HCT116 (cell line): ENCODE data around the gene MEIS2. TPM values are rescaled to one million over a fixed set of nuclear protein-coding genes. Genes with fewer than 3 reads are reported as not detected.

Experiments
- ATAC-seq: fragments of 200-7000 bp; cut with Tn5 transposase; 2 replicates; pipeline ENCODE4 v1.9.1; 2020; ENCODE audit warnings: mild to moderate bottlenecking, moderate library complexity
- BruUV-seq: library from RNA; stranded (reverse); fragments of 400-500 nt; replicated peaks from 2 replicates; lab custom pipeline; 2021; lab: Mats Ljungman, UMichigan
- CTCF ChIA-PET: fragments of 300-600 bp; sonication (Branson Sonifier 250); formaldehyde crosslinking; loops from one replicate; lab custom pipeline; 2021; ENCODE audit warnings: antibody characterized with exemption; lab: Charles Lee
- POLR2A ChIA-PET: fragments of 300-600, 350-600 bp; sonication (Branson Sonifier 250); formaldehyde crosslinking; loops from one replicate; lab custom pipeline; 2021; ENCODE audit warnings: antibody characterized with exemption; lab: Charles Lee
- RAD21 ChIA-PET, 2 experiments: fragments of 300-600 bp; sonication (Branson Sonifier 250); formaldehyde crosslinking; loops; one replicate each; lab custom pipeline; 2023; ENCODE audit warnings: low total read pairs in 2 of 2; ENCODE audit not compliant: uncharacterized antibody in 2 of 2, unreplicated experiment in 2 of 2, low non-redundant PET in 1 of 2; lab: Charles Lee
- DNase-seq: peaks from one replicate; pipeline ENCODE4 v3.0.0-alpha.2; 2010; ENCODE audit warnings: low read depth, low spot score
- H2AFZ ChIP-seq: fragments of 200-600 bp; shearing (Covaris generic), sonication (generic); 2 replicates; pipeline ENCODE4 v1.6.1; 2017; ENCODE audit warnings: low read depth, mixed run types, mixed read lengths, antibody characterized with exemption, low read length; ENCODE audit not compliant: poor library complexity, severe bottlenecking
- H3K27ac ChIP-seq: 2 replicates; pipeline ENCODE4 v1.5.1; 2012; ENCODE audit warnings: low read depth, low read length
- H3K27me3 ChIP-seq: fragments of 200-600 bp; sonication (generic); 2 replicates; pipeline ENCODE4 v1.6.1; 2016; ENCODE audit warnings: mixed run types, low read length, mixed read lengths; ENCODE audit not compliant: insufficient read depth
- H3K36me3 ChIP-seq, 2 experiments: fragments of 200-500 bp in 1 of 2; fragments of 200-600 bp in 1 of 2; sonication (Bioruptor generic) in 1 of 2; sonication (generic) in 1 of 2; 2 replicates each; pipeline versions ENCODE4 v1.5.1 to v1.6.1; 2014 to 2016; ENCODE audit warnings: low read length in 2 of 2, inconsistent platforms in 1 of 2, mixed read lengths in 1 of 2, mixed run types in 1 of 2; ENCODE audit not compliant: insufficient read depth in 2 of 2, control insufficient read depth in 1 of 2
- H3K4me1 ChIP-seq, 2 experiments: fragments of 200-600 bp in 1 of 2; sonication (generic) in 1 of 2; 2 replicates each; pipeline versions ENCODE4 v1.5.1 to v1.6.1; 2012 to 2017; ENCODE audit warnings: low read length in 2 of 2, inconsistent platforms in 1 of 2, mild to moderate bottlenecking in 1 of 2, mixed read lengths in 1 of 2, mixed run types in 1 of 2, moderate library complexity in 1 of 2; ENCODE audit not compliant: insufficient read depth in 2 of 2, control insufficient read depth in 1 of 2
- H3K4me2 ChIP-seq: fragments of 200-600 bp; sonication (generic); 2 replicates; pipeline ENCODE4 v1.6.1; 2017; ENCODE audit warnings: mixed run types, low read length, mixed read lengths
- H3K4me3 ChIP-seq, 2 experiments: fragments of 200-600 bp in 1 of 2; sonication (generic) in 1 of 2; replicated peaks in 1 of 2; 2 replicates each; pipeline ENCODE4 v1.5.1; 2011 to 2016; ENCODE audit warnings: low read length in 2 of 2, control low read depth in 1 of 2, low read depth in 1 of 2, mild to moderate bottlenecking in 1 of 2, mixed read lengths in 1 of 2, mixed run types in 1 of 2
- H3K79me2 ChIP-seq: fragments of 200-600 bp; sonication (generic); 2 replicates; pipeline ENCODE4 v1.6.1; 2017; ENCODE audit warnings: mild to moderate bottlenecking, mixed run types, low read length, moderate library complexity, mixed read lengths; ENCODE audit not compliant: insufficient read depth
- H3K9ac ChIP-seq: fragments of 200-600 bp; sonication (generic); 2 replicates; pipeline ENCODE4 v1.6.1; 2016; ENCODE audit warnings: low read length, mixed read lengths
- H3K9me2 ChIP-seq: fragments of 200-600 bp; sonication (generic), shearing (Covaris generic); 2 replicates; pipeline ENCODE4 v1.6.1; 2017; ENCODE audit warnings: mixed run types, mild to moderate bottlenecking, moderate library complexity; ENCODE audit not compliant: insufficient read depth
- H3K9me3 ChIP-seq, 2 experiments: fragments of 200-500 bp in 1 of 2; fragments of 200-600 bp in 1 of 2; sonication (Bioruptor generic) in 1 of 2; sonication (generic) in 1 of 2; 2 replicates each; pipeline ENCODE4 v1.6.1; 2014 to 2017; ENCODE audit warnings: low read length in 2 of 2, mixed read lengths in 2 of 2, inconsistent platforms in 1 of 2, low read depth in 1 of 2, mild to moderate bottlenecking in 1 of 2, mixed run types in 1 of 2, moderate library complexity in 1 of 2; ENCODE audit not compliant: control insufficient read depth in 1 of 2, insufficient read depth in 1 of 2
- H4K20me1 ChIP-seq: fragments of 200-600 bp; sonication (generic), shearing (Covaris generic); 2 replicates; pipeline ENCODE4 v1.6.1; 2017; ENCODE audit warnings: mixed run types, mild to moderate bottlenecking, moderate library complexity; ENCODE audit not compliant: insufficient read depth
- CEBPB ChIP-seq: IDR thresholded peaks from 2 replicates; pipeline ENCODE4 v1.6.1; 2012; ENCODE audit warnings: low read depth
- EGR1 ChIP-seq: IDR thresholded peaks from 2 replicates; pipeline ENCODE4 v1.6.1; 2012; ENCODE audit warnings: low read depth
- ELF1 ChIP-seq: IDR thresholded peaks from 2 replicates; pipeline ENCODE4 v1.6.1; 2012; ENCODE audit warnings: low read depth, borderline replicate concordance
- EZH2 ChIP-seq: fragments of 200-600 bp; sonication (generic); IDR thresholded peaks from 2 replicates; pipeline ENCODE4 v1.6.1; 2017; ENCODE audit warnings: antibody characterized with exemption, mixed run types
- EZH2phosphoT487 ChIP-seq: fragments of 200-600 bp; IDR thresholded peaks from 2 replicates; pipeline ENCODE4 v1.6.1; 2018; ENCODE audit warnings: antibody characterized with exemption, borderline replicate concordance
- FOSL1 ChIP-seq: IDR thresholded peaks from 2 replicates; pipeline ENCODE4 v1.6.1; 2012; ENCODE audit warnings: low read depth
- JUND ChIP-seq: IDR thresholded peaks from 2 replicates; pipeline ENCODE4 v1.6.1; 2012
- POLR2A ChIP-seq: IDR thresholded peaks from 2 replicates; pipeline ENCODE4 v1.7.0; 2011; ENCODE audit warnings: borderline replicate concordance; ENCODE audit not compliant: insufficient read depth, insufficient read length; ENCODE audit errors: extremely low read depth
- POLR2AphosphoS5 ChIP-seq: IDR thresholded peaks from 2 replicates; pipeline ENCODE4 v1.6.1; 2011; ENCODE audit warnings: mild to moderate bottlenecking, low read depth, low read length, moderate library complexity
- RAD21 ChIP-seq: IDR thresholded peaks from 2 replicates; pipeline ENCODE4 v1.6.1; 2012; ENCODE audit warnings: low read depth, mild to moderate bottlenecking
- SIN3A ChIP-seq: IDR thresholded peaks from 2 replicates; pipeline ENCODE4 v1.6.1; 2012; ENCODE audit warnings: low read depth
- SRF ChIP-seq: IDR thresholded peaks from 2 replicates; pipeline ENCODE4 v1.6.1; 2012; ENCODE audit warnings: low read depth
- TCF7L2 ChIP-seq: IDR thresholded peaks from 2 replicates; pipeline ENCODE4 v1.7.0; 2011; ENCODE audit warnings: borderline replicate concordance, inconsistent platforms; ENCODE audit not compliant: insufficient read depth, insufficient read length; ENCODE audit errors: extremely low read depth
- YY1 ChIP-seq: IDR thresholded peaks from 2 replicates; pipeline ENCODE4 v1.6.1; 2011; ENCODE audit warnings: low read length, low read depth, moderate library complexity, mild to moderate bottlenecking; ENCODE audit not compliant: insufficient replicate concordance; ENCODE audit errors: extremely low read depth
- ZFX ChIP-seq: fragments of 450-650 bp; IDR thresholded peaks from 2 replicates; pipeline ENCODE4 v1.6.1; 2017
- ZNF274 ChIP-seq: fragments of 200-500 bp; sonication (Bioruptor generic); IDR thresholded peaks from 2 replicates; pipeline ENCODE4 v1.6.1; 2014; ENCODE audit warnings: mild to moderate bottlenecking, low read depth, low read length, inconsistent platforms
- intact Hi-C: fragments of 100-400 bp; cut with micrococcal nuclease; formaldehyde crosslinking; loops from 2 replicates; pipeline ENCODE4 v1.10.0; 2022
- total RNA-seq: library from RNA; stranded (reverse); gene quantifications from one replicate; pipeline ENCODE4 v1.2.1, GENCODE V29; 2021; ENCODE audit not compliant: unreplicated experiment
- TF ChIP-seq, protein P1 (sequence below): IDR thresholded peaks from 2 replicates; pipeline ENCODE4 v1.6.1; 2012
- TF ChIP-seq, protein P2 (sequence below), 3 experiments: fragments of 200-600 bp in 1 of 3; sonication (generic) in 1 of 3; IDR thresholded peaks in 2 of 3; conservative IDR thresholded peaks in 1 of 3; 2 replicates each; pipeline ENCODE4 v1.5.1; 2012 to 2017; ENCODE audit warnings: low read depth in 2 of 3, low read length in 2 of 3, antibody characterized with exemption in 1 of 3, borderline replicate concordance in 1 of 3, control low read depth in 1 of 3, mild to moderate bottlenecking in 1 of 3, mixed read lengths in 1 of 3, mixed run types in 1 of 3, moderate library complexity in 1 of 3; ENCODE audit not compliant: insufficient read depth in 1 of 3
- TF ChIP-seq, protein P3 (sequence below): IDR thresholded peaks from 2 replicates; pipeline ENCODE4 v1.6.1; 2012

Gene MEIS2
- total RNA-seq, 1 experiment from 2014 or later, result 11.5 TPM

DNA sequence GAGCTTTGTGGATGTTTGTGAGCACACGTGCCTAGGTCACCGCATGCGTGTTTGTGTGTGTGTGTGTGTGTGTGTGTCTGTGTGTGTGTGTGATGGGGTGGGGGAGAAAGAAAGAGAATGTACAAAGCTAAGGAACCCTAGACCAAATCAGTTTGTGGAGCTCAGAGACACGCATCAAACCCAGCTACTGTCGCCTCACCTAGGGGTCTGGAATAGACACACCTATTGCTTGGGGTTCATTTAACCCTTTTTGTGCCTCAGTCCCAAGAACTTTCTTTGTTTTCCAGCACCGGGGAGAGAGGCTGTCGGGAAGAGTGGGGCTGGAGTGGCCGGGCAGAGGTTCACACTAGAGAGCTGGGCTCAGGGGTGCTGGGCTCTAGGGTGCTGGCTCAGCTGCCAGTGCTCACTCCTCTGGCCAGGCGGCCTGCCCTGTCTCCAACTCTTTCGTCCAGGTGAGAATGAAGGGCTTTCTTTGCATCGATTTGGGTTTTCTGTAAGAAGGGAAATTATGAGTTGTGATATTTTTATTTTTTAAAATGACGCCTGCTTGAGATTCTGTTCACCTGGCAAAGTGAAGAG lies 221.6 kb downstream of the MEIS2 start:
- CTCF ChIA-PET, result no interaction called here
- Histone ChIP-seq H3K27me3 (no peaks in the 10 kb centered on the region), H3K27ac (no peak overlapping the region), H3K9ac (no peak overlapping the region)
- POLR2A ChIA-PET, result no interaction called here
- no peak for ATAC-seq
- RAD21 ChIA-PET, result interaction anchor here in 1 of 2 experiments (0.6 kb wide), 1 partner anchor 269 kb away, joined by 3 read pairs; no protein-coding TSS in a partner anchor
- TF ChIP-seq POLR2AphosphoS5 (no peak), EGR1 (no peak), EZH2phosphoT487 (no peak), TCF7L2 (no peak), POLR2A (no peak), EZH2 (no peak), CEBPB (no peak), SRF (no peak), FOSL1 (no peak), RAD21 (no peak), ZNF274 (no peak), YY1 (no peak), ELF1 (no peak), SIN3A (no peak), JUND (no peak), ZFX (no peak)
- TF ChIP-seq, protein P1, sequence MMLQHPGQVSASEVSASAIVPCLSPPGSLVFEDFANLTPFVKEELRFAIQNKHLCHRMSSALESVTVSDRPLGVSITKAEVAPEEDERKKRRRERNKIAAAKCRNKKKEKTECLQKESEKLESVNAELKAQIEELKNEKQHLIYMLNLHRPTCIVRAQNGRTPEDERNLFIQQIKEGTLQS, result no peak
- TF ChIP-seq, protein P2, sequence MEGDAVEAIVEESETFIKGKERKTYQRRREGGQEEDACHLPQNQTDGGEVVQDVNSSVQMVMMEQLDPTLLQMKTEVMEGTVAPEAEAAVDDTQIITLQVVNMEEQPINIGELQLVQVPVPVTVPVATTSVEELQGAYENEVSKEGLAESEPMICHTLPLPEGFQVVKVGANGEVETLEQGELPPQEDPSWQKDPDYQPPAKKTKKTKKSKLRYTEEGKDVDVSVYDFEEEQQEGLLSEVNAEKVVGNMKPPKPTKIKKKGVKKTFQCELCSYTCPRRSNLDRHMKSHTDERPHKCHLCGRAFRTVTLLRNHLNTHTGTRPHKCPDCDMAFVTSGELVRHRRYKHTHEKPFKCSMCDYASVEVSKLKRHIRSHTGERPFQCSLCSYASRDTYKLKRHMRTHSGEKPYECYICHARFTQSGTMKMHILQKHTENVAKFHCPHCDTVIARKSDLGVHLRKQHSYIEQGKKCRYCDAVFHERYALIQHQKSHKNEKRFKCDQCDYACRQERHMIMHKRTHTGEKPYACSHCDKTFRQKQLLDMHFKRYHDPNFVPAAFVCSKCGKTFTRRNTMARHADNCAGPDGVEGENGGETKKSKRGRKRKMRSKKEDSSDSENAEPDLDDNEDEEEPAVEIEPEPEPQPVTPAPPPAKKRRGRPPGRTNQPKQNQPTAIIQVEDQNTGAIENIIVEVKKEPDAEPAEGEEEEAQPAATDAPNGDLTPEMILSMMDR (IDR thresholded peaks at IDR 0.05 in 2 of 3, conservative IDR thresholded peaks at IDR 0.05 in 1 of 3; ENCODE audit: borderline replicate concordance in 1 of 3, insufficient read depth in 1 of 3, low read depth in 2 of 3, low read length in 2 of 3), result no peak
- TF ChIP-seq, protein P3, sequence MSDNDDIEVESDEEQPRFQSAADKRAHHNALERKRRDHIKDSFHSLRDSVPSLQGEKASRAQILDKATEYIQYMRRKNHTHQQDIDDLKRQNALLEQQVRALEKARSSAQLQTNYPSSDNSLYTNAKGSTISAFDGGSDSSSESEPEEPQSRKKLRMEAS, result no peak
- TF ChIP-seq, all 23 proteins: peak for 0
- intact Hi-C loops, result no loop called here
- Histone ChIP-seq H3K4me3 (no peak overlapping the region), H3K9me3 (no peaks in the 10 kb centered on the region), H4K20me1 (no peaks in the 10 kb centered on the region), H2AFZ (no peak overlapping the region), H3K79me2 (no peaks in the 10 kb centered on the region), H3K4me2 (no peak overlapping the region), H3K9me2 (no peaks in the 10 kb centered on the region), H3K36me3 (no peaks in the 10 kb centered on the region), H3K4me1 (no peaks in the 10 kb centered on the region)
- no TSS peak for BruUV-seq
- no peak for DNase-seq
